GM12878 (cell line): ENCODE measurements around the gene CCNG1. TPM values are rescaled to one million over a fixed set of nuclear protein-coding genes. Genes with fewer than 3 reads are reported as not detected.

Experiments
- ATAC-seq: fragments of 200-7000 bp; cut with Tn5 transposase; 3 replicates; pipeline ENCODE4 v1.9.1; 2020; ENCODE audit warnings: mild to moderate bottlenecking, moderate library complexity
- BruUV-seq: library from RNA; stranded (reverse); fragments of 400-500 nt; replicated peaks from 2 replicates; lab custom pipeline; 2021; lab: Mats Ljungman, UMichigan
- CTCF ChIA-PET: fragments of 300-600 bp; sonication (Branson Sonifier 250); formaldehyde crosslinking; extraction: SDS; loops from one replicate; lab custom pipeline; 2021; ENCODE audit warnings: inconsistent platforms; lab: Yijun Ruan, JAX
- POLR2A ChIA-PET: fragments of 350-600 bp; formaldehyde crosslinking; extraction: SDS; loops from one replicate; lab custom pipeline; 2021; ENCODE audit warnings: inconsistent platforms; lab: Charles Lee
- RAD21 ChIA-PET: fragments of 300-600 bp; sonication (Branson Sonifier 250); formaldehyde crosslinking; loops from one replicate; lab custom pipeline; 2023; ENCODE audit warnings: antibody characterized with exemption; ENCODE audit not compliant: unreplicated experiment; lab: Charles Lee
- SMC1A ChIA-PET: fragments of 300-600 bp; sonication (Branson Sonifier 250); formaldehyde crosslinking; loops from one replicate; lab custom pipeline; 2023; ENCODE audit not compliant: unreplicated experiment, uncharacterized antibody; lab: Charles Lee
- DNase-seq: peaks from one replicate; pipeline ENCODE4 v3.0.0-alpha.2; 2011; ENCODE audit warnings: low read depth, low spot score
- FAIRE-seq: peaks from 3 replicates; lab custom pipeline; 2011; peaks lifted over from hg19 to GRCh38; lab: Jason Lieb, UNC
- H2AFZ ChIP-seq: 2 replicates; pipeline ENCODE4 v1.6.0; 2011; ENCODE audit warnings: low read depth, low read length, control low read depth; ENCODE audit not compliant: control insufficient read depth
- H3K27ac ChIP-seq: 2 replicates; pipeline ENCODE4 v1.5.1; 2011; ENCODE audit warnings: control low read depth; ENCODE audit not compliant: control insufficient read depth, insufficient read depth
- H3K27me3 ChIP-seq, 2 experiments: replicated peaks in 1 of 2; 2 replicates each; pipeline versions ENCODE4 v1.6.0 to v1.6.1; 2011; ENCODE audit warnings: low read length in 1 of 2; ENCODE audit not compliant: control insufficient read depth in 2 of 2, insufficient read depth in 2 of 2
- H3K36me3 ChIP-seq, 2 experiments: 2 replicates each; pipeline ENCODE4 v1.5.1; 2011; ENCODE audit warnings: low read length in 1 of 2; ENCODE audit not compliant: control insufficient read depth in 2 of 2, insufficient read depth in 2 of 2
- H3K4me1 ChIP-seq: 2 replicates; pipeline ENCODE4 v1.6.1; 2011; ENCODE audit warnings: mild to moderate bottlenecking, low read length, moderate library complexity, mixed read lengths; ENCODE audit not compliant: control insufficient read depth, insufficient read depth
- H3K4me2 ChIP-seq: 2 replicates; pipeline ENCODE4 v1.6.0; 2011; ENCODE audit warnings: control low read depth; ENCODE audit not compliant: control insufficient read depth, insufficient read depth
- H3K4me3 ChIP-seq: fragments of 200-600 bp; sonication (generic); 2 replicates; pipeline ENCODE4 v1.5.1; 2016
- H3K79me2 ChIP-seq: 2 replicates; pipeline ENCODE4 v1.6.0; 2011; ENCODE audit warnings: low read length; ENCODE audit not compliant: control insufficient read depth, insufficient read depth
- H3K9ac ChIP-seq: 2 replicates; pipeline ENCODE4 v1.8.0; 2011; ENCODE audit warnings: low read length, control low read depth, mixed read lengths; ENCODE audit not compliant: control insufficient read depth, insufficient read depth
- H3K9me3 ChIP-seq: replicated peaks from 3 replicates; pipeline ENCODE4 v1.5.1; 2011; ENCODE audit warnings: mild to moderate bottlenecking, low read length; ENCODE audit not compliant: control insufficient read depth, insufficient read depth
- H4K20me1 ChIP-seq: 2 replicates; pipeline ENCODE4 v1.6.0; 2011; ENCODE audit not compliant: control insufficient read depth, insufficient read depth
- BRCA1 ChIP-seq: IDR thresholded peaks from 2 replicates; pipeline ENCODE4 v1.6.1; 2011; ENCODE audit warnings: low read depth, low read length, improper control_type of control experiment
- CHD2 ChIP-seq: IDR thresholded peaks from 2 replicates; pipeline ENCODE4 v1.6.1; 2011; ENCODE audit warnings: low read depth, low read length, improper control_type of control experiment, borderline replicate concordance
- CHD4 ChIP-seq: fragments of 200-600 bp; sonication (generic); IDR thresholded peaks from 2 replicates; pipeline ENCODE4 v1.6.1; 2016; ENCODE audit warnings: mild to moderate bottlenecking
- ELK1 ChIP-seq: IDR thresholded peaks from 2 replicates; pipeline ENCODE4 v1.6.1; 2012; ENCODE audit warnings: low read depth, low read length, improper control_type of control experiment
- FOXM1 ChIP-seq: IDR thresholded peaks from 2 replicates; pipeline ENCODE4 v1.6.1; 2012; ENCODE audit warnings: low read depth, mild to moderate bottlenecking, inconsistent platforms, low read length, moderate library complexity
- IRF5 ChIP-seq: fragments of 450-650 bp; IDR thresholded peaks from 2 replicates; pipeline ENCODE4 v1.6.1; 2017; ENCODE audit warnings: borderline replicate concordance
- MYC ChIP-seq: IDR thresholded peaks from 2 replicates; pipeline ENCODE4 v1.6.1; 2011; ENCODE audit warnings: mild to moderate bottlenecking, low read length, moderate library complexity, inconsistent platforms; ENCODE audit not compliant: insufficient read depth, insufficient replicate concordance, insufficient read length, severe bottlenecking
- NBN ChIP-seq: fragments of 450-650 bp; IDR thresholded peaks from 2 replicates; pipeline ENCODE4 v1.6.1; 2016
- NFIC ChIP-seq: IDR thresholded peaks from 2 replicates; pipeline ENCODE4 v1.6.1; 2012; ENCODE audit warnings: low read depth, mild to moderate bottlenecking, inconsistent platforms, low read length, moderate library complexity
- NFYB ChIP-seq: IDR thresholded peaks from 2 replicates; pipeline ENCODE4 v1.6.1; 2011; ENCODE audit warnings: low read depth, mild to moderate bottlenecking, low read length, improper control_type of control experiment, moderate library complexity; ENCODE audit not compliant: insufficient read depth
- POLR2A ChIP-seq: IDR thresholded peaks from 2 replicates; pipeline ENCODE4 v1.6.1; 2011; ENCODE audit warnings: low read depth, mild to moderate bottlenecking, low read length
- RB1 ChIP-seq: fragments of 450-650 bp; formaldehyde crosslinking; IDR thresholded peaks from 2 replicates; pipeline ENCODE4 v1.6.1; 2017; ENCODE audit warnings: mild to moderate bottlenecking, borderline replicate concordance
- TARDBP ChIP-seq: IDR thresholded peaks from 2 replicates; pipeline ENCODE4 v1.6.1; 2016; ENCODE audit warnings: borderline replicate concordance
- in situ Hi-C: fragments of 300-500 bp; cut with MboI; formaldehyde crosslinking; loops from 9 replicates; pipeline ENCODE4 v1.14.3; 2018; ENCODE audit warnings: mixed read lengths
- intact Hi-C: fragments of 100-400 bp; cut with micrococcal nuclease; formaldehyde crosslinking; loops from one replicate; pipeline ENCODE4 v1.14.2; 2022; ENCODE audit not compliant: unreplicated experiment
- polyA plus RNA-seq, 11 experiments: library from polyadenylated mRNA; depleted of rRNA in 4 of 11; unstranded in 6 of 11; stranded (reverse) in 5 of 11; fragments of >200 nt; fragmentation: Nextera tagmentation in 4 of 11; fragmentation: Illumina TruSeq in 1 of 11; extraction: Ambion mirVana in 4 of 11; extraction: Trizol in 1 of 11; gene quantifications; 1 replicate in 1 of 11; 2 replicates in 10 of 11; pipeline versions ENCODE4 v1.2.1 to v1.2.3, GENCODE V29; 2011 to 2016; ENCODE audit warnings: inconsistent platforms in 2 of 11, missing spikeins in 2 of 11, low read depth in 1 of 11
- total RNA-seq, 4 experiments: library from RNA; depleted of rRNA in 3 of 4; stranded (reverse); fragments of >200 nt in 3 of 4; fragmentation: Illumina TruSeq in 1 of 4; extraction: Trizol in 1 of 4; gene quantifications; 2 replicates each; pipeline versions ENCODE4 v1.2.1 to v1.2.3, GENCODE V29; 2013 to 2021
- TF ChIP-seq, protein P1 (sequence below): fragments of 450-650 bp; conservative IDR thresholded peaks from 2 replicates; pipeline ENCODE4 v1.6.1; 2017; ENCODE audit warnings: mild to moderate bottlenecking, moderate library complexity
- TF ChIP-seq, protein P2 (sequence below): fragments of 450-650 bp; IDR thresholded peaks from 2 replicates; pipeline ENCODE4 v1.6.1; 2014; ENCODE audit warnings: mild to moderate bottlenecking

CCNG1 gene
- total and polyA plus RNA-seq, 10 of the 15 experiments (the other 5 are each of a cell fraction or from before 2014, with no cell fraction given) = 90.1 to 274 (median 200) TPM

DNA sequence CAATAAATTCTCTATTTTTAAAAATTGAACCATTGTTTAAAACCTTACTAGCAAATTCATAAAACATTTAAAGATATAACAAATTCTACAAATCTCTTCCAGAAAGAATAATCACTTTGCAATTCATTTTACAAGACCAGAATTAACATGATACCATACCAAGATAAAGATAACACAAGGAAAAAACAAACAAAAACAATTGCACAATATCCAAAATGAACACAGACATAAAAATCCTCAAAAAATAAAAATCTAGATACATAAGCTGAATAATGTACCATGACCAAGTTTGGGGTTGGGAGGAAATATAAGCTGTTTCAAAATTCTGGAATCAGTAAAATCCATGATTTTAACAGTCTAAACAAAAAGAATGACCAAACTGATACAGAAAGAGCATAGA lies 11.1 kb downstream of the CCNG1 start:
- TF ChIP-seq, protein P1, sequence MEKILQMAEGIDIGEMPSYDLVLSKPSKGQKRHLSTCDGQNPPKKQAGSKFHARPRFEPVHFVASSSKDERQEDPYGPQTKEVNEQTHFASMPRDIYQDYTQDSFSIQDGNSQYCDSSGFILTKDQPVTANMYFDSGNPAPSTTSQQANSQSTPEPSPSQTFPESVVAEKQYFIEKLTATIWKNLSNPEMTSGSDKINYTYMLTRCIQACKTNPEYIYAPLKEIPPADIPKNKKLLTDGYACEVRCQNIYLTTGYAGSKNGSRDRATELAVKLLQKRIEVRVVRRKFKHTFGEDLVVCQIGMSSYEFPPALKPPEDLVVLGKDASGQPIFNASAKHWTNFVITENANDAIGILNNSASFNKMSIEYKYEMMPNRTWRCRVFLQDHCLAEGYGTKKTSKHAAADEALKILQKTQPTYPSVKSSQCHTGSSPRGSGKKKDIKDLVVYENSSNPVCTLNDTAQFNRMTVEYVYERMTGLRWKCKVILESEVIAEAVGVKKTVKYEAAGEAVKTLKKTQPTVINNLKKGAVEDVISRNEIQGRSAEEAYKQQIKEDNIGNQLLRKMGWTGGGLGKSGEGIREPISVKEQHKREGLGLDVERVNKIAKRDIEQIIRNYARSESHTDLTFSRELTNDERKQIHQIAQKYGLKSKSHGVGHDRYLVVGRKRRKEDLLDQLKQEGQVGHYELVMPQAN = no peak
- TF ChIP-seq TARDBP = no peak
- no peak for TF ChIP-seq RB1
- TF ChIP-seq ELK1 = no peak
- no peak for TF ChIP-seq POLR2A
- TF ChIP-seq CHD2 = no peak
- no peak for TF ChIP-seq NFYB
- no peak for TF ChIP-seq IRF5
- no peak for TF ChIP-seq BRCA1
- TF ChIP-seq, protein P2, sequence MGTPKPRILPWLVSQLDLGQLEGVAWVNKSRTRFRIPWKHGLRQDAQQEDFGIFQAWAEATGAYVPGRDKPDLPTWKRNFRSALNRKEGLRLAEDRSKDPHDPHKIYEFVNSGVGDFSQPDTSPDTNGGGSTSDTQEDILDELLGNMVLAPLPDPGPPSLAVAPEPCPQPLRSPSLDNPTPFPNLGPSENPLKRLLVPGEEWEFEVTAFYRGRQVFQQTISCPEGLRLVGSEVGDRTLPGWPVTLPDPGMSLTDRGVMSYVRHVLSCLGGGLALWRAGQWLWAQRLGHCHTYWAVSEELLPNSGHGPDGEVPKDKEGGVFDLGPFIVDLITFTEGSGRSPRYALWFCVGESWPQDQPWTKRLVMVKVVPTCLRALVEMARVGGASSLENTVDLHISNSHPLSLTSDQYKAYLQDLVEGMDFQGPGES = no peak
- TF ChIP-seq NBN = no peak
- TF ChIP-seq NFIC = no peak
- no peak for TF ChIP-seq FOXM1
- TF ChIP-seq MYC = no peak
- TF ChIP-seq CHD4 = no peak
- in situ Hi-C loops (no loop called here), intact Hi-C loops (no loop called here)
- H3K9me3 ChIP-seq = no peaks in the 10 kb centered on the region; the same call in 2 of the 3 replicates
- BruUV-seq = no TSS peak
- H3K27me3 ChIP-seq = no peaks in the 10 kb centered on the region
- no peak overlapping the region for H3K27ac ChIP-seq
- no peak overlapping the region for H2AFZ ChIP-seq
- RAD21 ChIA-PET = no interaction called here
- no peak overlapping the region for H3K4me2 ChIP-seq
- CTCF ChIA-PET = interaction anchor here (1.5 kb wide), 1 partner anchor 10 kb away, joined by 7 read pairs; no protein-coding TSS in a partner anchor
- H3K4me3 ChIP-seq = no peak overlapping the region
- no peaks in the 10 kb centered on the region for H4K20me1 ChIP-seq
- no peaks in the 10 kb centered on the region; the same call in 1 of the 2 replicates for H3K79me2 ChIP-seq
- peaks cover 0 to 26% of the 10 kb centered on the region in 2 experiments; a peak in 3 of 4 replicates for H3K36me3 ChIP-seq
- FAIRE-seq (no peak), DNase-seq (no peak), ATAC-seq (no peak)
- POLR2A ChIA-PET = interaction anchor here (1.0 to 2.0 kb wide), 3 partner anchors 9 to 12 kb away, joined by 6 to 10 read pairs (median 6); partner anchors contain the start of genes CCNG1, HMMR and NUDCD2
- no peaks in the 10 kb centered on the region for H3K4me1 ChIP-seq
- SMC1A ChIA-PET = interaction anchor here (3.1 kb wide), 1 partner anchor 11 kb away, joined by 15 read pairs; the partner anchor contains the start of genes HMMR and NUDCD2
- no peak overlapping the region for H3K9ac ChIP-seq
